ENCODE data around the gene IQCC.

IQCC gene

DNA sequence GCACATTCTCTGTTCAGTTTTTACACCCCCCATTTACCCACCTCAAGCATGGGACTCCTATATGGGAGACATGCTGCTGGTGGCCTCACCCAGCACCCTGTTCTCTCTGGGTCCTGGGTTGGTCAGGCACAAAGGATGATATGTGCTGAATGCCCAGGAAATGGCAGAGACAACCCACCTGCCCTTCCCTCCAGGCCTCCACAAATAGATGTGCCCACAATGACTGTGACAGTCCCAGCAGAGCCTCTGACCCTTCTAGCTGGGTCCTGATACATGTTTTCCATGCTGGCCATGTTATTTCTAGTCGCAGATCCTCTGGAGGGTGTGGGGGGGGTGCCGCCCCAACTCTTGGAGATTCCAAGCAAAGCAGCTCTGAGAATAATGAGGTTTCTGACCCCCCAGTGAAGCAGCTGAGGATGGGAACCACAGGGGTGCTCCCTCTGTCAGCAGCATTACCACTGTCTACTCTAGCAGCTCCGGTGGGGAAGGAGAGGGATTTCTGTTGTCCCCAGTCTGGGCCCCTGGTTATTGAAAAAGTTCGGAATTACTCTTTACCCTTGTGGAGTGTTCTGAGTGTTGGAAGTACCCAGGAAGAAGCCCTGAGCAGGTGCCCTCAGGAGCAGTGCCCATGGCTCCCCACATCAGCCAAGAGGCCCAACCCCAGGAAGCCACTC, 6.3 kb upstream of the IQCC start:
- Histone ChIP-seq H3K27me3 (ENCODE audit: insufficient read depth, low read length) (no peaks in the 10 kb centered on the region), H3K4me1 (ENCODE audit: insufficient read depth, low read length) (peaks cover 36% of the 10 kb centered on the region), H2AFZ (ENCODE audit: low read depth, low read length) (no peak overlapping the region), H3K9me3 (ENCODE audit: low read length) (no peaks in the 10 kb centered on the region), H3K4me3 (ENCODE audit: low read length) (no peak overlapping the region), H3K36me3 (ENCODE audit: insufficient read depth, low read length) (peaks cover 33% of the 10 kb centered on the region)

GRCh38 chr1:32199717-32200072, 5.8 kb upstream of the IQCC start:
- H2AFZ ChIP-seq (ENCODE audit: low read depth, low read length), result no peak overlapping the region
- H3K9me3 ChIP-seq (ENCODE audit: low read length), result no peaks in the 10 kb centered on the region
- peak overlapping the region; percentile 49 for H3K4me3 ChIP-seq (ENCODE audit: low read length)
- H3K27me3 ChIP-seq (ENCODE audit: insufficient read depth, low read length), result no peaks in the 10 kb centered on the region
- H3K36me3 ChIP-seq (ENCODE audit: insufficient read depth, low read length), result peaks cover 30% of the 10 kb centered on the region
- peaks cover 36% of the 10 kb centered on the region for H3K4me1 ChIP-seq (ENCODE audit: insufficient read depth, low read length)

DNA sequence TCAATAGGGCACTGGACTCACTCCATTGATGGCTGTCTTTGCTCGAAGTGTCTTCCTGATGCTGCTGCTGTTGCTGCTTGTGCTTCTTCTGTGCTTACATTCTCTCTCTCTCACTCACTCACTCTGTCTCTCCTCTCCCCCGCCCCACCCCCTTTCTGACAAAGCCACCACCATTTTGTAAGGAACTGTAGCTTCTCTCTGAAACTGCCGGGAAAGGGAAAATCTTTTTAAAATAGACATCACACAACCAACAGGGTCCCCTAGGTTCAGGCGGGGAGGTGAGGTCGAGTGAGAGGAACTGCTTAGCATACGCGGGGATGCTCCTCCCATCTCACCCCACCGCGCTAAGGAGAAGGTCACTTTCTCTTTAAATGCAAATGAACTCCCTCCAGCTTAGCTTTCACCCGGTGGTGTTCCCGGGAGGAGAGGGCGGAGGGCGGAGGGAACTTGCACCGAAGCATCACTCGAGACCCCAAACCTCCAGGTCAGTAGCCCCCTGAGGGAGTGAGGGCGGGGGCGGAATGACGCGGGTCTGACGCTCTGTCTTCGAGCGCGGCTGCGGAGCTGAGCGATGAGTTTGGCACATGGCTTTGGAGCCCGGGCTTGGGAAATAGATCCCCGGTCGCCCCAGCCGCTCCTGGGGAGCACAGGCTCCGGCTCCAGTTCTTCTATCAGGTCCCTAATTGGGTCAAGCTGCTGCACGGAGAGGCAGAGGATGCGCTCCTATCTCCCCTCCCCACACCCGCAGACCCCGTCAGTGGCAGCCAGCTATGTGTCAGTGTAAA, 5.1 kb upstream of the IQCC start, which contains the start of gene CCDC28B:
CCDC28B (plus strand) TSS at position 370 of the 785 bp plus-strand sequence. CDS start 1,341 bp downstream, outside the sequence.
- Histone ChIP-seq H3K4me1 (ENCODE audit: insufficient read depth, low read length) (peaks cover 36% of the 10 kb centered on the region), H3K36me3 (ENCODE audit: insufficient read depth, low read length) (peaks cover 23% of the 10 kb centered on the region), H2AFZ (ENCODE audit: low read depth, low read length) (peak within 1 kb of the TSS; percentile 58), H3K4me3 (ENCODE audit: low read length) (peak within 1 kb of the TSS; percentile 49), H3K27me3 (ENCODE audit: insufficient read depth, low read length) (no peaks in the 10 kb centered on the region), H3K9me3 (ENCODE audit: low read length) (no peaks in the 10 kb centered on the region)

DNA sequence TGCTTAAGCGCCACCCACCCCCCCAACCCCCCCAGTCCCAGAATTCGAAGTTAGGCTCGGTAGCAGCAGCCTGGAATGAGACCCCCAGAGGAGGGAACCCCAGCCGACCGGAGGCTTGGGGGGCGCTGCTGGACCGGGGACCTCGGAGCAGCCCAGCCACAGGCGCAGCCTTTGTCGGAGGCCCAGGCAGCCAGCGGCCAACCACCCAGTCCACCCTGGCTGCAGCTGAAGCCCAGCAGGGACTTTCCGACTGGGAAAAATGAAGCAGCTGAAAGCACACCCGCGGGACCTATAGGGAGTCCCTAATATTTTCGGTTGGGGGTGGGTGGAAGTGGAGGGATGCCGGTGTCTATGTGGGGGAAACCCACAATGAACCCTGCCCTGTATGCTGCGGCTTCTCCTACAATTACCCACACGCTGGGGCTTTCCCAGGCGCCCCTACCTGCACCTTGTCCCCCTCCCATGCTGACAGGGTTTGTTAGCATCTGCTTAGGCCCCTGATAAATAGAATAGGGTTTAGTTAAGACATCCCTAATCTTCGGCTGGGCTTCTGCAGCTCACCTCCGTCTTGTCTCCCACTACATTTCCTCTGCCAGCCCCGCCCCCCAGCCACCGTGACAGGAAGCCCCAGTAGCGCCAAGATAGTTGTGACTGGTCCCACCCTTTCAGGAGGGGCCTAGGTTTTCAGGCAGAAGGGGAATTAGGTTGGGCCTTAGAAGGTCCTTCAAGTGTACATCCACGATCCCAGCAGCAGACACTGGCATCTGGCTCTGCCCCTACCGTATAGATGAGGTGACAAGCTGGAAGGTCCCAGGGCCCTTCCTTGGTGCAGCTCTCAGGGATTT, 4.2 kb upstream of the IQCC start:
- H2AFZ ChIP-seq (ENCODE audit: low read depth, low read length), result peak overlapping the region; percentile 34
- H3K9me3 ChIP-seq (ENCODE audit: low read length), result no peaks in the 10 kb centered on the region
- H3K4me1 ChIP-seq (ENCODE audit: insufficient read depth, low read length), result peaks cover 36% of the 10 kb centered on the region
- H3K27me3 ChIP-seq (ENCODE audit: insufficient read depth, low read length), result no peaks in the 10 kb centered on the region
- H3K36me3 ChIP-seq (ENCODE audit: insufficient read depth, low read length), result peaks cover 15% of the 10 kb centered on the region
- H3K4me3 ChIP-seq (ENCODE audit: low read length), result peak overlapping the region; percentile 49

DNA sequence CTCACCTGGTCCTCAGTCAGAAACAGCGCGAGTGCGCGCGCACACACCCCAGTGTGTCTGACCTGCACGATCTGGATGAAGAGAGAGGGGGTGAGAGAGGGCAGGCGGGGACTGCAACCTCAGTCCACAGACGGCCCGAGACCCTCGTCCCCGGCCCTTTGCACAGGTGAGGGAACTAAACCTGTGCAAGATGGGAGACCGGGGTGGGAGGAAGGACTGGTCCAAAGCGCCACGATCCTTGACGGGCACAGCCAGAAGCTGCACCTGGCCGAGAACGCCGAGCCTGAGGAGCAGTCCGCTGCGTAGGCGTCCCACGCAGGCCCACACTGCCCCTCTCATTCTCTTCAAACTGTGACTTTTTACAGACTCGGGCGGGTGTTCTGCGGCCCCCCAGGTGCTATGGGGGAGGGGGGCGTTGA, 519 bp upstream of the IQCC start:
- peak overlapping the region; percentile 65 for H3K4me3 ChIP-seq (ENCODE audit: low read length)
- H3K9me3 ChIP-seq (ENCODE audit: low read length), result no peaks in the 10 kb centered on the region
- no peaks in the 10 kb centered on the region for H3K27me3 ChIP-seq (ENCODE audit: insufficient read depth, low read length)
- H2AFZ ChIP-seq (ENCODE audit: low read depth, low read length), result no peak overlapping the region
- H3K4me1 ChIP-seq (ENCODE audit: insufficient read depth, low read length), result peaks cover 11% of the 10 kb centered on the region
- H3K36me3 ChIP-seq (ENCODE audit: insufficient read depth, low read length), result peaks cover 9% of the 10 kb centered on the region

DNA sequence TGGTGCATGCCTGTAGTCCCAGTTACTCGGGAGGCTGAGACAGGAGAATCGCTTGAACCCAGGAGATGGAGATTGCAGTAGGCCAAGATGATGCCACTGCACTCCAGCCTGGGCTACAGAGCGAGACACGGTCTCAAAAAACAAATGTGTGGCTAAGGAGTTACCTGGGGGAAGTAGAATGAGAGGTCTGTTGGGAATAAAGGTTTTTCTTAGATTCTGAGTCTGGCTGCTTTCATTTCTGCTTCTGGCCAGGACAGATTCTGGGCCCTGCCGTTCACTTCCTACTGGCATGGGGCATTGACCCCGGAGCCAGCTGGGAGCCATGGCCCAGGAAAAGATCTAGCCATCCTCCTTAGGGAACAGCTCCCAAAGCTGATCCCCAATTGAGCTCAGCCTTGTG, 3.0 kb downstream of the IQCC start:
- Histone ChIP-seq H3K36me3 (ENCODE audit: insufficient read depth, low read length) (peaks cover 12% of the 10 kb centered on the region), H3K4me3 (ENCODE audit: low read length) (no peak overlapping the region)

GRCh38 chr1:32208891-32209328, 3.4 kb downstream of the IQCC start, which contains the start of gene DCDC2B:
Gene DCDC2B (plus strand): TSS chr1:32209089. CDS start chr1:32209094, 5 bp downstream.
- Histone ChIP-seq H3K4me3 (ENCODE audit: low read length) (no peak within 1 kb of the TSS), H3K27me3 (ENCODE audit: insufficient read depth, low read length) (no peaks in the 10 kb centered on the region), H3K9me3 (ENCODE audit: low read length) (no peaks in the 10 kb centered on the region), H2AFZ (ENCODE audit: low read depth, low read length) (no peak within 1 kb of the TSS), H3K4me1 (ENCODE audit: insufficient read depth, low read length) (no peaks in the 10 kb centered on the region), H3K36me3 (ENCODE audit: insufficient read depth, low read length) (peaks cover 12% of the 10 kb centered on the region)

More for the DNA sequence above, 3.0 kb downstream of the IQCC start:
- no peaks in the 10 kb centered on the region for H3K4me1 ChIP-seq (ENCODE audit: insufficient read depth, low read length)
- no peaks in the 10 kb centered on the region for H3K9me3 ChIP-seq (ENCODE audit: low read length)
- no peaks in the 10 kb centered on the region for H3K27me3 ChIP-seq (ENCODE audit: insufficient read depth, low read length)
- no peak overlapping the region for H2AFZ ChIP-seq (ENCODE audit: low read depth, low read length)

DNA sequence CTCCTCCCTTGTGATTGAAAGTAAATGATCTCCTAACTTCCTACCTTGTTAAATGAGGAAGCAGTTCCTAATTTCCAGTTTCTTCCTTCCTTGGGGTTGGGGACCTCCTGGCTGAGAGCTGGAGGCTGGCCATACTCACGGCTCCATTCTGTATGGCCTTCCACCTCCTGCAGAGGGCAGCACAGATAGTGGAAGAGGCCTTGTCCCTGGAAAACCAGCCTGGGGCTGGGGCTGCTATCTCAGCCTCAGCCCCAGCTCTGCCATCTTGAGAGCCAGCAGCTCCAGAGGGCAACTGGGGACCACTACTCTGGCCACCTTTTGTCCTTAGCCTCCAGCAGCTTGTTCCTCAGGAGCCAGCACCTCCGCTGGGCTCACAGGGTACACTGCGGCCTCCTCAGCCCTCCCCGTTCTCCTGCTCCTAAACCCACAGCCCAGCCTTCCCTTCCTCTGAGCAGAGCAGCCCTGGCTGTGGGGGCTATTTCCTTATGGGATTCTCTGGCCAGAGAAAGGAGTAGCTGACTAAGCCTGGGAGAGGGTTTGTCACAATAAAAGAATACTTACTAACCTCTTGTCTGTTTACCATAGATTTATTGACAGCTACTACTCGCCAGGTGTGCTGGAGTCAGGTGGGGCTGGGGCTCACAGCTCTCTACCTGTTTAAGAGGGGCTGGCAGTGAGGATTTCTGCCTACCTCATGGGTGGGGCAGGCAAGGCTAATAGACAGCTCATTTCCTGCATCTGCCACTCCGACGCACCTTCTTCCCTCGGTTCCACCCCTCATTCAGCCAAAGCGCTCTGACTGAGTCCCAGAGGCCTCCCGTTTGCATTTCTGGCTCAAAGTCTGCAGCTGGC, 10.4 kb downstream of the IQCC start:
- peaks cover 40% of the 10 kb centered on the region for H3K36me3 ChIP-seq (ENCODE audit: insufficient read depth, low read length)
- H3K27me3 ChIP-seq (ENCODE audit: insufficient read depth, low read length), result no peaks in the 10 kb centered on the region
- no peak overlapping the region for H2AFZ ChIP-seq (ENCODE audit: low read depth, low read length)

GRCh38 chr1:32216566-32216965, 11.1 kb downstream of the IQCC start:
- no peaks in the 10 kb centered on the region for H3K9me3 ChIP-seq (ENCODE audit: low read length)
- no peaks in the 10 kb centered on the region for H3K27me3 ChIP-seq (ENCODE audit: insufficient read depth, low read length)
- H2AFZ ChIP-seq (ENCODE audit: low read depth, low read length), result no peak overlapping the region
- no peak overlapping the region for H3K4me3 ChIP-seq (ENCODE audit: low read length)
- H3K36me3 ChIP-seq (ENCODE audit: insufficient read depth, low read length), result peaks cover 40% of the 10 kb centered on the region
- peaks cover 10% of the 10 kb centered on the region for H3K4me1 ChIP-seq (ENCODE audit: insufficient read depth, low read length)

More for the DNA sequence above, 10.4 kb downstream of the IQCC start:
- Histone ChIP-seq H3K9me3 (ENCODE audit: low read length) (no peaks in the 10 kb centered on the region), H3K4me3 (ENCODE audit: low read length) (no peak overlapping the region), H3K4me1 (ENCODE audit: insufficient read depth, low read length) (peaks cover 3% of the 10 kb centered on the region)

GRCh38 chr1:32219022-32219421, 13.6 kb downstream of the IQCC start:
- H3K4me3 ChIP-seq (ENCODE audit: low read length), result no peak overlapping the region
- H3K36me3 ChIP-seq (ENCODE audit: insufficient read depth, low read length), result peaks cover 42% of the 10 kb centered on the region
- H2AFZ ChIP-seq (ENCODE audit: low read depth, low read length), result no peak overlapping the region
- H3K4me1 ChIP-seq (ENCODE audit: insufficient read depth, low read length), result peaks cover 15% of the 10 kb centered on the region
- no peaks in the 10 kb centered on the region for H3K9me3 ChIP-seq (ENCODE audit: low read length)
- H3K27me3 ChIP-seq (ENCODE audit: insufficient read depth, low read length), result no peaks in the 10 kb centered on the region

DNA sequence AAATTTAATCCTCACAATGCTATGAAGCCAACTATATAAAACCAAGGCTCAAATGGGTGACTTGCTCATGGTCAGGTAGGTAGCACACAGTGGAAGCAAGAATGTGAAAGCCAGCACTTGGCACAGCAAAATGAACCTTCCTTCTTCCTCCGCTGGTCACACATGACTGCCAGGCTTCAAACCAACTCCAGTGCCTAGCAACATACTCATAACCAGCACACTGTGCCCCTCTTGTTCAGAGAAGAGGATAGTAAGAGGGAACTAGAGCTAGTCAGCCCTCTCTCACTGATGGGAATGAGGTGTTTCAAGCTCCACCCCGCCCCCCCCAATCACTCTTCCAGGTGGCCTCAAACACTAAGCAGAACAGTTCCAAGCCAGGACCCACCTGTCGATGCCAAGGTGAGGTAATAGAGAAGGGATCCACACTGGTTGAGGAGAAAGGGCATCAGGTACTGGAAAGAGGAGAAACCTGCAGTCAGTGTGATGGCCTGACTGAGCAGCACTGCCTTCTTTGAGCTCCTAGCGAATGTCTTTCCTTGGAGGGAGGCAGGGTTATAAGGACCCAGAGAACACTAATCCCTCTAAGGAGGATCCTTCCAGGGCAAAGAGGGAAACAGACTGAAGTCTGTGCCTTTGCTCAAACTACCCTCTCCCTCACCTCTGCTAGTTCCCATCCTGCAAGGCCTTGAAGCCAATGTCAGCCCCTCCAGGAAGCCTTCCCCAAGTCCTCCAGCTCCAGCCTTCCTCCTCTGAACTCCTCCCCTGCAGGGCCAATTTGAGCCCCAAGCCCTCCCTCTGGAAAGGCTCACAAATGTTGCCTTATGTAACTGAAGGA, 15.5 kb downstream of the IQCC start:
- Histone ChIP-seq H3K4me3 (ENCODE audit: low read length) (peak overlapping the region; percentile 88), H3K36me3 (ENCODE audit: insufficient read depth, low read length) (peaks cover 43% of the 10 kb centered on the region), H2AFZ (ENCODE audit: low read depth, low read length) (no peak overlapping the region), H3K4me1 (ENCODE audit: insufficient read depth, low read length) (peaks cover 15% of the 10 kb centered on the region), H3K27me3 (ENCODE audit: insufficient read depth, low read length) (no peaks in the 10 kb centered on the region), H3K9me3 (ENCODE audit: low read length) (no peaks in the 10 kb centered on the region)

Measured in neuron (in vitro differentiated cells).